Stimulated activated CD8-positive, alpha-beta memory T cell treated with anti-CD3 and anti-CD28 coated beads, Interleukin-4, amount 100 ng/mL, for 48 hours (primary cell): ENCODE results near the gene RMDN3.

Experiments
- DNase-seq: peaks from one replicate; pipeline ENCODE4 v3.0.0-alpha.2; 2020

The RMDN3 gene

DNA sequence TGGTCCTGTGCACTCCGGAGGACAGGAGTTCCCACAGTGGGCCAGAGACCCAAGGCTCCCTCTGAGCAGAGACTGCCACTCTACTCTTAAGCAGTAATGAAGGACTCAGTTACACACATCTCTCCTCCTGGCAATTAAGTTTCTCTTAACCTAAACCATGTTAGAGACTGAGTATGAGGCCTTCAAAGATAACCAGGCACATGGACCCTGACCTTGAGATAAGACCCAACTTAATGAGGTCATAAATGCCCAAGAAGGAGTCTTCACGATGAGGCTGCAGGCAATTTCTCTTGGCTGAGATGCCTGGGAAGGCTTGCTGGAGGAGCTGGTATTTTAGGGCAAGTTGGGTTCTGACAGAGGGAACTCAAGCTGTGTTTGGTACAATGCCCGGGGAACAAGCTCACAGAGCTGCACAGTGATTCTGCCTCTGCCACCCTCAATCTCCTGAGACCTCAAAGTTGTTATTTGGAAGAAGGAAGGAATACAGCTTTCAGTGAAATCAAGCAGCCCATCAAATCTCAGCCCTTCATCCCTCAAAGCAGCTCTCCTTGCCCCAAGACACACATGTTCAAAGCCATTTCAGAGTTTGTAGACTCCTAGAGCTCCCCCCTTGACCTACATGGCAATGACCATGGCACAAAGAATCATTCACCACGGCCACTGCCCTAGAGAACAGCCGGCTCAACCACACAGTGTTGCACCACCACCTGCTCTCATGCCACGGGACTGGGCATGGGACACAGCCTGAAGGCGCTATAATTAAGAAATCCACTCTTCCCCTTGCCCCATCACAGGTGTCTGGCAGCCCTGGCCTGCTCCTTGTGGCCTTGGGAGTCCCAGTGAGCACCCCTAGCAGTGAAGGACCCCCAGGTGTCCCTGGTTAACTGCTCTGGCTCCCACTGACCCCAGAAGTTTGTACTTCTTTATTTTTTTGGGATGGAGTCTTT lies 7.1 kb downstream of the RMDN3 start:
- DNase-seq = no peak

DNA sequence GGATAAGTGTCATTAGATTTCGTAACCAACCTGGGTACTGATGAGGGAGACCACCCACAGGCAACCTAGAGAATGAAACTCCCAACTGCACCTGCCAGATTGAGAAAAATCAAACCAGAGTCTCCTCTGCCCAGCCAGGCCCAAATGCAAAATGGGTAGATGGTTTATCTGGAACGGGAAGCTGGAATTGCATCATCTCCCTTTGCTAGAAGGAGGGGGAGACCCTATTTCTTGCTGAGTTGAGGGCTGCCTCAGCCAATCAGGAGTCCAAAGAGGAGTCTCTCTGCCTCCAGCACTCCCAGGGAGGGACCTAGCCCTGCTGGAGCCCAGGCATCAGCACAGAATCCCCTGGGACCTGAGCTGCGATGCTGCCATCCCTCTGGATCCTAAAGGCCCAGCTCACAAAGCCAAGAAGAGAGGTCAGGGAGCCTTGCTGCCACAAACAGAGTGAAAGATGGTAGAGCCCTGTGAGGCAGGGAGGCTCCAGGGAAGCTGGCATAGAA lies 8.1 kb downstream of the RMDN3 start:
- no peak for DNase-seq

DNA sequence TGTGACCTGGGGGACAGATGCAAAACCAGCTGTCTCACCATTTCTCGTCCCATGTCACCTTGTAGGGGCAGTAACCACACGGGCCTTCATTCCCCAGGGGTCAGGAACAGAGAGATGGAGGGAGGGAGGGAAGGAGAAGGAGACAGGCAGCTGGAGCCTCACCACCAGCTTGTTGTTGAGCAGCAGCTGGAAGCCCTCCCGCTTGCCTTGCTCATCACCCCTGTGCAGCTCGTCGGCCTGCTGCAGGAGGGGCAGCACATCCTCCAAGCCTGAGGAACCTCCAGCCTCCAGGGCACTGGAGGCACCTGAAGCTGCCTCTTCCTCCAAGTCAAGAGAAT lies 10.3 kb downstream of the RMDN3 start:
- no peak for DNase-seq

DNA sequence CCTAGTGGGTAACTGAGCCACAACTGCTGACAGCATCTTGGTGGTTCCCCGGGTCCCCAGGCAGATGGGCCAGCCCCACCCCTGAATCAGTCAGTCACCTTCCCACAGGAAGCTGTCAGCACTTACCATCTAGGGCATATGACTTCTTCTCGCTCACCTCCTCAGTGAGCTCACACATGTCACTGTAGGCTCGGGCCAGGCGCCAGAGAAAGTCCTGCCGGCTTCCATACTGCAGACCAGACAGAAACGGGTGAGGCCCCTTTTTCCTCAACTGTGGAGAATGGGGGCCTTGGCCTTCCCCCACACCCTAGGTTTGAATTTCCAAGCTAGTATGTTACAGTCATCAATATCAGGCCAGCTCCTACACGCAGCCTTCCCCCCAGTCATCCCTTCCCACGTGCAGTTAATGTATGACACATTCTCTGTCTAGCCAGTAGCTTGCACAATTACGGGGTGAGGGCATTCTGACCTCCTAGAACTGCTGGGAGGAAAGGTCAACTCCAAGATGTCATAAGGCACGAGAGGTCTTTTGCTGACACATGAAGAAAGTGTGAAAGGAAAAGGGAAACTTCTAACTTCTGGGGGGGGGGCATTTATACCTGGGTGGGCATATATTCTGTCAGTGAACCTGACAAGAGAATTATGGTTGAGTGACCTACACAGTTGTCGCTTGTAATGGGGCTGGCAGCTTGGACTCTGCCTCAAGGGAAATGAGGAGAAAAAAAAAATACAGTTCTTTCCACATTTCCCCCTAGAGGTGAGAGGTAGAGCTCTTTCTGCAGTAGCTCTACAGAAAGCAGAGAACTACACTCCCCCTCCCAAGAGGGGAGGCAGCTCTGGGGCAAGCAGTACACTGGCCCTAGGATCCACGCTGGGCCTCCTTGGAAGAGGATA lies 10.9 kb downstream of the RMDN3 start:
- DNase-seq = peak; percentile 79

DNA sequence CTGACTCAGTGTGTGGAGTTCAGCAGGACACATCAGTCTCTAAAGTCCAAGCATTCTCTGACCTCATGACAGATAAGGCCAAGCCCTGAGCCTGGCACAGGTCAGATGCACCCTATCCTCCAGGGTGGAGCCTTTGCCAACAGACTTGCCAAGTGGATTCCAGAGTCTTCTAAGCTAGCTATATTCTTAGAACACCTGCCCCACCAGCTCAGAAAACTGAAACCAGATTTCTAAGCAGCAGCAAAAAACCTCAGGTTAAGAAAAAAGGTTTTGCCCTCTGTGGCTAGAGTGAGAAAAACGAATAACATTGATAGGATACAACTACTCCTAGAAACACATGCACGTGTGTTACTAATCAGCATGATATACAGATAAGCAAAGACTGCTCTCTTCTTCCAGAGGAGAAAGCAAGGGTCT lies 11.6 kb downstream of the RMDN3 start:
- no peak for DNase-seq

DNA sequence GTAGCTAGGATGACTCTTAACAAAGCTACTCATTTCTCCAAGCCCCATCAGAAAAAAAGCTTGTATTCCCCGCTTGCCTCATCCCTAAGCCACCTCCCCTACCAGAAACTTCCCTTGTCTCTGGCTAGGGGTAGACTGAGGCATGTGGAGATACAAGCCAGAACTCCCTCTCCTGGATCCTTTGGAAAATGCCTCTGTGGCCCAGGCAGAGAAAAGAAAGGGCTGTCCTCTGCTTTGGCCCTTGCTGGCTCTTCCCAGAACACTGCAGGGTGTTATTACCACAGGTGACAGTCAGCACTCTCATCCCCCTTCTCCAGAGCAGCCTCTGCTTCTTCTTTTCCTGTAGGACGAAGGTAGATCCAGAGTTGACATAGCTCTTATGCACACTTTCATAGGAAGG lies 15.2 kb downstream of the RMDN3 start:
- no peak for DNase-seq

DNA sequence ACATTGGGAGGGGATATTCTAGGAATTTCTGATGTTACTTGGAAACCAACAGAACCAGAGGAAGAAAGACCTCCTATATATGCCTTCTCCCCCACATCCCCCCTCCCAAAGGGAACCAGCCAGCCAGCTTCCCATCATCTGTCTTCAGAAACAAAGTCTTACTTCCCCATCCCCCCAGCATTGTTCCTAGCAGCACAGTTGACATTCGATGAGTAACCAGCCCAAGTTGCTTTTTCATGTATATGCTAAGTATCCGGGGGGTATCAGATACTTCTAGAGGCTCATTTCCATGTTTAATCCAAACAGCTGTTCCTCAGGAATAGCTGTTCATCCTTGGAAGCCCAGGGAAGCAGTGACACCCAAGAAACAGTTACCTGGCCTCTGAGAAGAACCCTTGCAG lies 16.0 kb downstream of the RMDN3 start:
- DNase-seq = no peak

DNA sequence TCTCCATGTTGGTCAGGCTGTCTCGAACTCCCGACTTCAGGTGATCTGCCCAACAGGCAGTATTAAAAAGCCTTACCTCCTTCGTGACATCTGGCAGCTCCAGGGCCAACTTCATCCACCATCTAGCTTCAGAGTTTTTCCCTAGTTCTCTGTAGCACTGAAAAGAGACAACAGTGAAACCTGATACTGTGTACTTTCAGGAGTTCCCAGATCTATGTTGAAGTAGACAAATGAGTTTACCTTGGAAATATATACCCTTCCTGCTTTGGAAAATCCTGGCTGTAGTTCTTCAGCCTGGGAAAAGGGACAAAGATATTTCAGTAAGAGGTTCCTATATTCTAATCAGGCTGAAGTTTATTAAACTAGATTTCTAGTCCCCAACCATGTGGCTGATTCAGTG lies 18.0 kb downstream of the RMDN3 start:
- DNase-seq = no peak

DNA sequence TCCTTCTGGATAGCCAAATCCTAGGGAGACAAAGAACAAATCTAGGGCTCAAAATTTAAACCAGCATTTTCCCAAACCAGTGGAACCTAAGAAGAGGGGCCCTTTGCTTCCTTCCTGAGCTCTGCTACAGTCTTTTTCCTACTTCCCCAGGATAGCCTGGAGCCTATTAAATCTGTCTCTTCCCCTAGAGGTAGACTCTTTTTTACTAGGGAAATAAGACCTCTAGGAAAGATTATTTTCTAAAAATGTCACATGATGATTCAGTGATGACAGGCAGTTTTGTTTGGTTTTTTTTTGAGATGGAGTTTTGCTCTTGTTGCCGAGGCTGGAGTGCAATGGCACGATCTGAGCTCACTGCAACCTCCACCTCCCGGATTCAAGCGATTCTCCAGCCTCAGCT lies 18.5 kb downstream of the RMDN3 start:
- DNase-seq = no peak

DNA sequence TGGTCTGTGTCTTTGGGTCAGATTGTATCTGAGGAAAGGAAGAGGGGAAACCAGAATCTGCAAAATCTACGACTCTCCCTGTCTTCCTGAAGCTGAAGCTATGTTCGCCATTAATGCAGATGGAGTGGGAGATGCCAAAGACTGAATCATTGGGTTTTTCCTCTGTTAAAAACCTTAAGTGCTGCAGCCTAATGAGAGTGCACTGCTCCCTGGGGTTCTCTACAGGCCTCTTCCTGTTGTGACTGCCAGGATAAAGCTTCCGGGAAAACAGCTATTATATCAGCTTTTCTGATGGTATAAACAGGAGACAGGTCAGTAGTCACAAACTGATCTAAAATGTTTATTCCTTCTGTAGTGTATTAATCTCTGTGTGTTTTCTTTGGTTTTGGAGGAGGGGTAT lies 24.0 kb downstream of the RMDN3 start:
- no peak for DNase-seq

DNA sequence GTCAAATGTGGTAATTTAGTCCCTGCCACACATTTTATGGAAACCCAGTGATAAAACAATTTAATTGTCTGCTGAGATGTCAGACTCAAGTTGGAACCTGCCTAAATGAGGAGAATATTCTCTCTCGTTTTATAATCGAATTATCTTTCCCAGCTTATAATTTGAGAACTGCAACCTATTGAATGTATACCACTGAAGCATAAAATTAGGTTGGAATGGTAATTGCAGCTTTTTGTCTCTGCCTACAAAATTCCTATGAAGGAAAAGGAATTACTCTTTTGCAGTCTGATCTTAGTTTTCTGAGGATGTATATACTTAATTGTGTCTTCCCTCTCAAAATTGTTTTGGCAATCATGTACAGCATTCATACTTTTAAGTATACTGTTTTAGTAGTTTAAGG lies 31.1 kb downstream of the RMDN3 start:
- DNase-seq = no peak

DNA sequence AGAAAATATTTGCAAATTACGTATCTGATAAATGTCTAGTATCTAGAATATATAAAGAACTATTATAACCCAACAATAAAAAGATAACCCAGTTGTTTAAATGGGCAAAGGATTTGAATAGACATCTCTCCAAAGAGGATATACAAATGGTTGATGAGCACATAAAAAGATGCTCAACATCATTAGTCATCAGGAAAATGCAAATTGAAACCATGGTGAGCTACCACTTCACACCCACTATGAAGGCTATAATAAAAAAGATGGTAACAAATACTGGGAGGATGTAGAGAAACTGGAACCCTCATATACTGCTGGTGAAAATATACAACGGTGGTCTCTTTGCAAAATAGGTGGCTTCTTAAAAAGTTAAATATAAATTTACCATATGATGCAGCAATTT lies 32.1 kb downstream of the RMDN3 start:
- no peak for DNase-seq

DNA sequence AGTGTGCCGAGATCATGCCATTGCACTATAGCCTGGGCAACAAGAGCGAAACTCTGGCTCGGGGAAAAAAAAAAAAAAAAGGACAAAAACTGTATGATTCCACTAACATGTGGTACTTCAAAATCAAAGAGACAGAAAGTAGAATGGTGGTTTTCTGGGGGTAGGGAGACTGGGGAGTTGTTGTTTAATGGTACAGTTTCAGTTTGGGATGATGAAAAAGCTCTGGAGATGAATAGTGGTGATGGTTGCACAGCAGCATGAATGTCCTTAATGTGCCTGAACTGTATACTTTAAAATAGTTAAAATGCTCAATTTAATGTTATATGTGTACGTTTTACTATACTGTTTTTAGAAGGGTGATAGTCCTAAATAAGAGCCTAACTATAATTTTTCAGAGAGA lies 32.7 kb downstream of the RMDN3 start:
- DNase-seq = no peak

DNA sequence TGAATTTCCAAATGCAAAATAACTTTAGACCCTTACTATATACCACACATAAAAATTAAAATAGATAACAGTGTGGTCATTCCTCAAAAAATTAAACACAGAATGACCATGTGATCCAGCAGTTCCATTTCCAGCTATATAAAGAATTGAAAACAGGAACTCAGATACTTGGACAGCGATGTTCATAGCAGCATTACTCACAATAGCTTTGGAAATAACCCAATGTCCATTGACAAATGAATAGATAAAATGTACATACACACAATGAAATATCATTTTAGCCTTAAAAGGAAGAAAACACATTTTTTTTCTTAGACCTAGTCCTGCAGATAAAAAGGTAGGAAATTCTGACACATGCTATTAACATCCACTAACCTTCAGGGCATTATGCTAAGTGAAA lies 33.4 kb downstream of the RMDN3 start:
- DNase-seq = no peak

DNA sequence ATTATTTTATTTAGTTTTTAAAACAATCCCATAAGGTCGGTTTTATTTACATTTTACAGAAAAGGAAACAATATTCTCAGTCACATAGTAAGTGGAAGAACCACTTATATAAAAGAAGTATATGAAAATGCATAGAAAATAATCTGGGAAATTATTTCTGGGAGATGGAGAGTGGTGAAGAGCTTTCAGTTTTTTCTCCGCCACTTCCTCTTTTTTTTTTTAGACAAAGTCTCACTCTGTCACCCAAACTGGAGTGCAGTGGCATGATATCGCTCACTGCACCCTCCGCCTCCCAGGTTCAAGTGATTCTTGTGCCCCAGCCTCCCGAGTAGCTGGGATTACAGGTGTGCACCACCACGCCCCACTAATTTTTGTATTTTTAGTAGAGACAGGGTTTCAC lies 38.9 kb downstream of the RMDN3 start:
- no peak for DNase-seq

DNA sequence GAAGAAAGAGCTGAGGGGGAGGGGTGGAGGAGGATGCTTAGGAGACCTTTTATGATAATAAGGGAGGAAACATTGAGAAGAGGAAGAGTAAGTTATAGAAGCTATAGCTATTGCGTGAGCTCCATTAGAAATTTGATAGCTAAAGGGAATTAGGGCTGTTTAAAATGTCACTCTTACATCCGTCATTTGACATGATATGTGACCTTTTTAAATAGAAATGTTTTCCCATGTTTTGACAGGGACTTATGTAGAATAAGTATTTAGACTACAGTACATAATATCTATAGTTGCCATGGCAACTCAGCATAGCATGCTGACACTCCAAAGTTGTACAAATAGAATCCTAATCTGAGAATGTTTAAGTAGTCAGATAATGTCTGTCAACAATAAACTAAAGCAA lies 40.9 kb downstream of the RMDN3 start:
- no peak for DNase-seq

DNA sequence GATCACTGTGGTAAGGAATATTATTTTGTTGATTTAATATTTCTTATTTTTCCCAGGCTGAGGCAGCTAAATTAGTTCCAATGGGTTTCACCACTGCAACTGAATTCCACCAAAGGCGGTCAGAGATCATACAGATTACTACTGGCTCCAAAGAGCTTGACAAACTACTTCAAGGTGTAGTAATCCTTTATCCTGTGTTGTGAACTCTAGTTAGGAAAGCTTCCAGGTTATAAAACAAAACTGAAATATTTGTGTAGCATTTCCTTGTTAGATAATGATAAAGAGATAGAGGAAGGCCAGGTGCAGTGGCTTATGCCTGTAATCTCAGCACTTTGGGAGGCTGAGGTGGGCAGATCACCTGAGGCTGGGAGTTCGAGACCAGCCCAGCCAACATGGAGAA lies 48.9 kb downstream of the RMDN3 start:
- no peak for DNase-seq

DNA sequence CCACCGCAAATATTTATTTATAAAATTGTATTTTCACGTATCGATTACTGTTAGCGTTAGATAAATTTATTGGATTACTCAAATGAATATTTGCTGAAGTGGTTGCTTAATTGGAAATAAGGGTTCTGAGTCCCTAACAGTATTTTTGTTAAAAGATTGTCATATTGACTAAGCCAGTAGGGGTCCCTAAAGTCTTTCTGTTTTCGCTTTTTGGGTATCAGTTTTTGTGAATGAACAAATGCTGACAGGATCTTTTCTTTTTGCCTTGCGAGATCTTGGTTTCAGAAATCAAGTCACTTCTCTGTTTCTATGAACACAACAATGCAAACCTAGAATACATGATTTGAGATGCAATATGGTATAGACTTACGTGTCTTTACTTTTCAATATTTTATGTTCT lies 53.0 kb downstream of the RMDN3 start:
- no peak for DNase-seq

DNA sequence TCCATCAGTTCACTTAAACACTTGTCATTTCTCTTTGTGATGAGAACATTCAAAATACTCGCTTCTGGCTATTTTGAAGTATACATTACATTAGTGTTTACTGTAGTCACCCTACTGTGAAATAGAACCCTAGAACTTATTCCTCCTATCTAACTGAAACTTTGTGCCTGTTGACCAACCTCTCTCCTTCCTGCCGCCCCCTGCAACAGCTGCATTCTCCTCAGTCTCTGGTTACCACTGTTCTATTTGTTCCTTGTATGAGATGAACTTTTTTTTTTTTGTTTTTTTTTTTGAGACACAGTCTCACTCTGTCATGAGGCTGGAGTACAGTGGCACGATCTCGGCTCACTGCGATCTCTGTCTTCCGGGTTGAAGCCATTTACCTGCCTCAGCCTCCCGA lies 57.1 kb downstream of the RMDN3 start:
- DNase-seq = no peak

DNA sequence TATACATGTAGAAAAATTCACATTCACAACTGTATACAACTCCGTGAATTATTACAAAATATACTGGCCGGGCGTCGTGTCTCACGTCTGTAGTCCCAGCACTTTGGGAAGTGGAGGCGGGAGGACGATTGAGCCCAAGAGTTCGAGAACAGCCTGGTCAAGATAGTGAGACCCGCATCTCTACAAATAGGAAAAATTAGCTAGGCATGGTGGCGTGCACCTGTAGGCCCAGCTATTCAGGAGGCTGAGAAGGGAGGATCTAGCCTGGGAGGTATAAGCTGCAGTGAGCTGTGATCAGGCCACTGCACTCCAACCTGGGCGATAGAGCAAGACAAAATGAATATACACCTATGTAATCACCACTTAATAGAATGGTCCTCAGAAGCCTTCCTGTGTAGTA lies 58.8 kb downstream of the RMDN3 start:
- no peak for DNase-seq

DNA sequence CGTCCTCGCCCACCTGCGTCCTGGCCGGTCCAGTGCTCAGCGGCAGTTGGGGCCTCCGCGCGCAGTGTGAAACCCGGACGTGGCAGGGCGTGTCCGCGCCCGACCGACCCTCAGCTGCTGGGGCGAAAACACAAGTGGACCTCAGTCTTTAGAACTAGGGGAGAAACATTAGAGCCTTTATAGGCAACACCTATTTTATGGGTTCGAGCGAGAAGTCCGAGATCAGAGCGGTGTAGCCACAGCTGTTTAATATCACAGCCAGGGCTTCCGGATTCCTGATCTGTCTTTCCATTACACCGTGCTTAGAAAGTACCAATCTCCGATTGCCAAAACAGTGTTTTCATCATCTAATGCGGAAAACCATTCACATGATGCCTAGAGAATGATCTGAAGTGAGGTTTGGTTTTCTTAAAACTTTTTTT lies 59.6 kb downstream of the RMDN3 start:
- no peak for DNase-seq

DNA sequence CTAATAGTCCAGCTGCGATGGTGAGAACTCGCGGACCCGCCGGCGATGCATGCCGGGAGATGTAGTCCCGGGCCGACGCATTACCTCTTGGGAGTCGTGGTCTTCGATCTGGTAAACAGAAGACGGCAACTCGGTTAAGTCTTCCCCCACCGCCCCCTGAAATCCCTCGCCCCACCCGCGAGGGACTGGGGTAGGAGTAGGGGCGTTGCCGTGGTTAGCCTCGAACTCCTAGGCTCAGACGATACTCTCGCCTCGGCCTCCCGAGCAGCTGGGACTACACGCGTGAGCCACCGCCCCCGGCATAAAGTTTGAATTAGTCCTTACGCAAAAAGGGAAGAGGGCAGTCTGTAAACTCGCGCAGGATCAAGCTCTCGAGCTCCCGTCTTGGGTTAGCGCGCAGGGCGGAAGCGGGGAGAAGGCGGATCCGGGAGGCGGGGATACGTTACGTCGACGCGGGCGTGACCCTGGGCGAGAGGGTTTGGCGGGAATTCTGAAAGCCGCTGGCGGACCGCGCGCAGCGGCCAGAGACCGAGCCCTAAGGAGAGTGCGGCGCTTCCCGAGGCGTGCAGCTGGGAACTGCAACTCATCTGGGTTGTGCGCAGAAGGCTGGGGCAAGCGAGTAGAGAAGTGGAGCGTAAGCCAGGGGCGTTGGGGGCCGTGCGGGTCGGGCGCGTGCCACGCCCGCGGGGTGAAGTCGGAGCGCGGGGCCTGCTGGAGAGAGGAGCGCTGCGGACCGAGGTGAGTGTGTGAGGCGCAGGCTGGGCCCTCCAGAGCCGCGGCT lies 60.2 kb downstream of the RMDN3 start, which contains the start of gene RAD51:
RAD51 (plus strand) TSS at position 487 of the 781 bp plus-strand sequence. CDS start 3,585 bp downstream, outside the sequence.
- DNase-seq = peak; percentile 96
